Measurements from ENCODE around the gene STX2. TPM values are rescaled to one million over a fixed set of nuclear protein-coding genes. Genes with fewer than 3 reads are reported as not detected.
A peak's percentile ranks its signal among the peaks of the same experiment; 100 is the strongest.

The STX2 gene
- total and polyA plus RNA-seq, 10 of the 15 experiments (the other 5 are each of a cell fraction or from before 2014, with no cell fraction given): 6.0 to 22.2 (median 10.0) TPM

- POLR2A ChIA-PET: interaction anchor here (3.1 kb wide), 1 partner anchor 15 kb away, joined by 24 read pairs; no protein-coding TSS in a partner anchor
- BruUV-seq (replicated peaks): no TSS peak
- no peak for FAIRE-seq
- intact Hi-C loops (cut with micrococcal nuclease; ENCODE audit: unreplicated experiment) (no loop called here), in situ Hi-C loops (cut with MboI) (no loop called here)
- DNase-seq (ENCODE audit: low read depth, low spot score): no peak
- no peak overlapping the region for H2AFZ ChIP-seq (ENCODE audit: control insufficient read depth, low read depth, low read length)
- no peaks in the 10 kb centered on the region for H3K27me3 ChIP-seq (replicated peaks in 1 of 2; ENCODE audit: control insufficient read depth in 2 of 2, insufficient read depth in 2 of 2, low read length in 1 of 2)
- 9% methylated on average over 2 of the region's 2 CpGs for WGBS (ENCODE audit: insufficient coverage, insufficient replicate concordance, low lambda C conversion rate, missing lambda C conversion rate)
- CTCF ChIA-PET: interaction anchor here (1.8 to 2.1 kb wide), 2 partner anchors 13 to 17 kb away, joined by 8 to 16 read pairs; no protein-coding TSS in a partner anchor
- no peaks in the 10 kb centered on the region for H4K20me1 ChIP-seq (ENCODE audit: control insufficient read depth, insufficient read depth)
- no peak for TF ChIP-seq ETV6 (conservative IDR thresholded peaks at IDR 0.05 in 1 of 2, IDR thresholded peaks at IDR 0.05 in 1 of 2; ENCODE audit: borderline replicate concordance in 1 of 2, low read depth in 1 of 2)
- TF ChIP-seq USF1 (IDR thresholded peaks at IDR 0.05; ENCODE audit: borderline replicate concordance, extremely low read length, insufficient read depth, low read depth, low read length): no peak
- peak; percentile 31; the same call in 1 of the 2 replicates for TF ChIP-seq RELB (IDR thresholded peaks at IDR 0.05; ENCODE audit: low read depth)
- RAD21 ChIA-PET (ENCODE audit: unreplicated experiment): interaction anchor here (0.8 to 2.2 kb wide), 3 partner anchors 14 to 23 kb away, joined by 3 to 10 read pairs (median 10); no protein-coding TSS in a partner anchor
- ATAC-seq: peak; percentile 86
- SMC1A ChIA-PET (ENCODE audit: uncharacterized antibody, unreplicated experiment): interaction anchor here (0.9 to 1.6 kb wide), 3 partner anchors 15 to 37 kb away, joined by 3 to 7 read pairs (median 5); no protein-coding TSS in a partner anchor
- no peak overlapping the region for H3K27ac ChIP-seq (ENCODE audit: control insufficient read depth, insufficient read depth)
- no peak overlapping the region for H3K4me2 ChIP-seq (ENCODE audit: control insufficient read depth, insufficient read depth)
- H3K36me3 ChIP-seq (ENCODE audit: control insufficient read depth in 2 of 2, insufficient read depth in 2 of 2, low read length in 1 of 2): peaks cover 2 to 25% of the 10 kb centered on the region in 2 experiments
- no peak overlapping the region for H3K4me3 ChIP-seq
- H3K4me1 ChIP-seq (ENCODE audit: control insufficient read depth, insufficient read depth, low read length): peaks cover 13% of the 10 kb centered on the region
- H3K79me2 ChIP-seq (ENCODE audit: control insufficient read depth, insufficient read depth, low read length): no peaks in the 10 kb centered on the region
- no peak overlapping the region for H3K9ac ChIP-seq (ENCODE audit: control insufficient read depth, insufficient read depth, low read length)
- no peaks in the 10 kb centered on the region for H3K9me3 ChIP-seq (replicated peaks; ENCODE audit: control insufficient read depth, insufficient read depth, low read length)
These were observed 38.7 kb downstream of the STX2 start for GRCh38 chr12:130800312-130800711.

All from GM12878 (cell line).